GM12864 (cell line): ENCODE results near the gene ABCB1.

ENCODE experiments used
- DNase-seq: peaks from one replicate; pipeline ENCODE4 v3.0.0-alpha.2; 2011; ENCODE audit warnings: low read depth
- H3K4me3 ChIP-seq: 2 replicates; pipeline ENCODE4 v1.5.1; 2011; ENCODE audit warnings: mild to moderate bottlenecking, low read depth, low read length, control low read depth
- CTCF ChIP-seq: IDR thresholded peaks from 2 replicates; pipeline ENCODE4 v1.5.1; 2011; ENCODE audit warnings: low read depth, mild to moderate bottlenecking, moderate library complexity, low read length, control low read depth, inconsistent platforms; ENCODE audit errors: missing control alignments

ABCB1 gene

GRCh38 chr7:87510411-87510875 lies 90.2 kb downstream of the ABCB1 start:
- H3K4me3 ChIP-seq: no peak overlapping the region
- no peak for DNase-seq
- TF ChIP-seq CTCF: no peak

- TF ChIP-seq CTCF: no peak
- DNase-seq: no peak
- H3K4me3 ChIP-seq: no peak overlapping the region
Observed at GRCh38 chr7:87507446-87507845, 93.2 kb downstream of the ABCB1 start.

- H3K4me3 ChIP-seq: no peak overlapping the region
- TF ChIP-seq CTCF: peak; percentile 13
- no peak for DNase-seq
Observed at GRCh38 chr7:87506246-87507180, 94.2 kb downstream of the ABCB1 start.

GRCh38 chr7:87505557-87506245 lies 95.0 kb downstream of the ABCB1 start:
- TF ChIP-seq CTCF: no peak
- DNase-seq: no peak
- H3K4me3 ChIP-seq: no peak overlapping the region

GRCh38 chr7:87505122-87505521 lies 95.6 kb downstream of the ABCB1 start:
- no peak for TF ChIP-seq CTCF
- DNase-seq: no peak
- no peak overlapping the region for H3K4me3 ChIP-seq

- DNase-seq: no peak
- H3K4me3 ChIP-seq: no peak overlapping the region
- no peak for TF ChIP-seq CTCF
Observed at GRCh38 chr7:87499494-87499893, 101.2 kb downstream of the ABCB1 start.

GRCh38 chr7:87498893-87499292 lies 101.8 kb downstream of the ABCB1 start:
- TF ChIP-seq CTCF: no peak
- no peak for DNase-seq
- no peak overlapping the region for H3K4me3 ChIP-seq
